Measurements from ENCODE around the gene TXNRD1.
A peak's percentile ranks its signal among the peaks of the same experiment; 100 is the strongest.
"Not testable (repeated sequence)": the region's sequence is repeated elsewhere in the genome, so short reads cannot be mapped to it uniquely, and the experiment has no call there.

TXNRD1 gene

DNA sequence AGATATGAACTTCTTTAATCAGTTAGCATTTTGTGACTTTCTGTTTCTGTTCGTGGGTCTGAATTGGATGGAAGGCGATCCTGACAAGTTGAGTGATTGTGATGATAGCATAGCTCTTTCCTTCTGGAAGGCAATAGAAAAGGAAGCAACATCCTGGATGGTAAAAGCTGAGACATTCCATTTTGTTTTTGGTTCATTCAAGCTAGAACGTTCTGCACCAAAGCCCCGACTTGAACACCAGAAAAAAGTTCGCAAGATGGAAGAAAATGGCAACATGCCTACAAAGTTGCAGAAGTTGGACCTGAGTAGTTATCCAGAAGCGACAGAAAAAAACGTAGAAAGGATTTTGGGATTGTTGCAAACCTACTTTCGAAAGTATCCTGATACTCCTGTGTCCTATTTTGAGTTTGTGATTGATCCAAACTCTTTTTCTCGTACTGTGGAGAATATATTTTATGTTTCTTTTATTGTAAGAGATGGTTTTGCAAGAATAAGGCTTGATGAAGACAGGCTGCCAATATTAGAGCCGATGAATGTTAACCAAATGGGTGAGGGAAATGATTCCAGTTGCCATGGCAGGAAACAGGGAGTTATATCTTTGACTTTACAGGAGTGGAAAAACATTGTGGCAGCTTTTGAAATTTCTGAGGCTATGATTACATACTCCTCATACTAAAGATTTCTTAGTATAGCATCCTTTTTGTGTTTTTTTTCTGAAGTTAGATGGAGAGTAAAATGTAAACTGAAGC, 88.9 kb downstream of the TXNRD1 start:
- DNase-seq (ENCODE audit: low read depth) = peak; percentile 42

DNA sequence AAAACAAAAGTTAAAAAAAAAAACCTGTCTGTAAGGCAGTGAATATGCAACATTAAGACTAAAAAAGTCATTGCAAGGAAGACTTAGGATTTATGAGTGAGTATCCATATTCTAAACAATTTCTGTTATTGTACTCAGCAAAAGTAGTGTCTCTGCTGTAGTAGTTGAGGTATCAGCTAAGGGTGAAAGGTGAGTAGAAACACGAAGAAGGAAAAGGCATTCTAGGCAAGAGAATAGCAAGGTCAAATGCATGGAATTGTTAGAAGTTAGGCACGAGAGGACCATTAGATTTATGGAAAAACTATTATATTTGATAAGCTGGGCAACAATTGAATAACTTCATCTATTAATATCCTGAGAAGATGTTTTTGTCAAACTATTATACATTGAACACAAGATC, 89.8 kb downstream of the TXNRD1 start:
- no peak for DNase-seq (ENCODE audit: low read depth)

DNA sequence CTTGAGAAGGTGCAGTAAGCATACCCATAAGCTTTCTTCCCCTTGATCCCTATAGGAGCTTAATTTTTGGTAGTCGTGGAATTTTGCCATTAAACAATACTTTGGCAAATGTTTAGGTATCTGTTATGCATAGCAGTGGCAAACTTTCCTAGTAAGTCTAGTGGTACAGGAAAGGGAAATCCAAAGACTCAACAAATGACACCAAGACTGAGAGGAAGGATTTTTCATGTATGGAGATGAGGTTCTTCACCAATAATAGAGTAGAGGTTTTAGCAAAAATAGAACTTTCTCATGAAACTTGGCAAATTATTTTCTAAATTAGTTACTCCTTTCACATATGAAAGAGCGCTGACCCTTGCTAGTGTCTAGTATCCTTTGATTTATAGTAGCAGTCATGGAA, 90.8 kb downstream of the TXNRD1 start:
- no peak for DNase-seq (ENCODE audit: low read depth)

DNA sequence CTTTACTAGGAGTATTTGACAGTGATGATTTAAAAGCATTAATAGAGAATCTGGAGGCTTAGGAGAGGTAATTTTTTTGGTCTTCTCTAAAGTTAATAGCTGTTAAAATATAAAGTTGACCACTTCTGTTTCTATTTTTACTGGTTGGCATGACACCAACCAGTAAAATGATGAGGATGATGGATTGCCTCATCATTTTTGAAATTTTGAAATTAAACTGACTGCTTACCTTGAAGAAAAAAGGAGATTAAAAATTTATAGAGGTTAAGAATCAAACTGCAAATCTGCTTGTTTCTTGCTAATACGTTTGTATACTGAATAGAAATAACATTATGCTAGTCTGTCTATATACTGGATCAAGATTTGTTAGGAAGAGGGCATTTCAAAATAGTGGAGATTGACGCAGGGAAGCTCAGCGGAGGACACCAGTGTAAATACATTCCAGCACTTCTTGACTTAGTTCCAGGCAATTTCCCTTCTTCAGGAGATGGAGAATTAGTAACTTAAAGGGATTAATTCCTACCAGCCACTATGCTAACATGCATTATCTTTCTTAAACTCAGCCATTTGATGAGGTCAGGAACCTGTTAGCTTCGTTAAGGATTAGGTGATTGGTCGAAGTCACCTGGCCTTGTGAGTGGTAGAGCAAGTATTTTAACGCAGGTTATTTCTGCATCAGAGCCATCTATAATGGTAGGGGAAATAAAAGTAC, 91.5 kb downstream of the TXNRD1 start:
- DNase-seq (ENCODE audit: low read depth) = no peak

DNA sequence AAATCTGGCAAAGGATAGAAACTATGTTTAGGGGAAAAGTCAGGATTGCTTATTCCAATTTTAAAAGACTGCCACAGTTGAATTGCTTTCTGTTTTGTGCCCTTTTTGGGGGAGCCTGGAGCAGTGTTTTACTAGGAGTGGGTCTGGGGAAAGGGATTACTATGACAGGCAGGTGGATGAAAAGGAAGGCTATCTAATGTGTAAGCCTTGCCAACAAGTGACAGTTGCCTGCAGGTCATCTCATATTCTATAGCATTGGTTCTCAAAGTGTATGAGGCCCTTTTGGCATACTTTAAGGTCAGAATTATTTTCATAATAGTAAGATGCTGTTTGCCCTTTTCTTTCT, 92.0 kb downstream of the TXNRD1 start:
- DNase-seq (ENCODE audit: low read depth) = no peak

DNA sequence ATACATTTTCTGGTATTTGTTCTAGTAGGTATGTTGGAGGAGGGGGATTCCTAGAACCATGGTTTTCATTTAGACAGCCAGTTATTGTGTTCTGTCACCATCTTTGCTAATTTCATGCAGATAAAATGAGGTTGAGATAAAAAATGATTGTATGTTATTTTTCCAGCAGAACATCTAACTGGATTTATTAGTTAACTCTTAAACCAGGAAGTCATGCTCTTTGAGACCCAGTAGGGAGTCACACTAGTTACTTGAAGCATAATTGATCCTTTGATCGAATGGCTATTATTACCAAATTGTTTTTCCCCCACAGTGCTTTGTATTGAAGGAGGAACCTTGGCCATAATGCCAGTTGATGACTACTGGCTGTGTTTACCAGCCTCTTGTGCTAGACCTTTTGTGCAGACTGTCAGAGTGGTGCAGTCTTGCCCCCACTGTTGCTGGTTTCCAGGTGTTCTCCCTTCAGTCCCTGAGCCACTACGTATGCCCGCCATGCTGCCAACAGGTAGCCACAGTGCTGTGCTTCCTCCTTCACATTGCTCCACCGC, 93.9 kb downstream of the TXNRD1 start:
- no peak for DNase-seq (ENCODE audit: low read depth)

DNA sequence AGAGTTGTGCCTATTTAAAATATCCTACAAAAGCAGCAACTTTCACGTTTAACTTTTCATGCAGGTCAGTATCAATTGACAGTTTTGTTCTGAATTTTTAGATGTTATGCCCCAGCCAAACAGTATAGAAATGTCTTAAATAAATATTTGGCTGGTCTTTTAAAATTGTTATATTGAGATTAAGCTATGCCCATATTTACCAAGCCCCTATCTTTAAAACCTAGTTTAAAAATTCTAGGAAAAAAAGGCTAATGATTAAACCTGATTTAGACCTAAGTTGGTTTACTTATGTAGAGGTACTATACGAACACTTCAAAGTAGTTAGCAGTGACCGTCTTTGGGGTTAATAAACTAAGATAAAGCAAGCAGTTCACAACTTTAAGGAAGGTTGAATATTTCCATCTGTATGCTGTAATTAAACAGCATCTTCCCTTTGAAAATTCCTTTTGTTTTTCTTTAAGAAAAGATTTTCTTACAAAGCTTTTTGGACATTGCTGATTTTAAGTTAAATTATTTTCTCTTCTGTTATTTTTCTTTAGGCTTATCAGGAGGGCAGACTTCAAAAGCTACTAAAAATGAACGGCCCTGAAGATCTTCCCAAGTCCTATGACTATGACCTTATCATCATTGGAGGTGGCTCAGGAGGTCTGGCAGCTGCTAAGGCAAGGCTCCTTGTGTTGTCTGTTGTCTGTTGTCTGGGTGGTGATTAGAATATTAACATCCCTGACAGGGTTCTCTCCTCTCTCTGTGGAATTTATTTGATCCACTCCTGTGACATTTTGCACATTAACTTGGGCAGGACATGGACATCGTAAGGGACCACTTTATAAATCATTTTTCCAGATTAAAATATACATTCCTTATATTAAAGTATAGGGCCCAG, 95.4 kb downstream of the TXNRD1 start:
- no peak for DNase-seq (ENCODE audit: low read depth)

DNA sequence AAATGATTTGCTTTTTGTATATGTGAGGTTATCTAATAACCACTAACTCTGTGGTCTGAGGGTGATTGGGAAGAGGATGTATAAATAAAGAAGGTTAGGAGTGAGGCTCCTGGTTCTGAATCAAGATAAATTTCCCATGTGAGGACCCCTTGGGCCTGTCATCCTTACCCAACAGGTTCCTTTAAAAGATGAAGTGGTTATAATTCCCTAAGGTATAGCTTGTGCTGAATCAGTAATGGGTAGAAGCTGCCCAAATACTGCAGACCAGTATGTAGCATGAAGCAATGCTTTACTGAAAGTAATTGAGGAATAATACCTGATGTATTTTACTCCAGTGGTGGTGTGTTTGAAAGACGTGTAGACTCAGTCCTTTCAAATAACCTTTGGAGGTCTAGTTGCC, 96.6 kb downstream of the TXNRD1 start:
- no peak for DNase-seq (ENCODE audit: low read depth)

DNA sequence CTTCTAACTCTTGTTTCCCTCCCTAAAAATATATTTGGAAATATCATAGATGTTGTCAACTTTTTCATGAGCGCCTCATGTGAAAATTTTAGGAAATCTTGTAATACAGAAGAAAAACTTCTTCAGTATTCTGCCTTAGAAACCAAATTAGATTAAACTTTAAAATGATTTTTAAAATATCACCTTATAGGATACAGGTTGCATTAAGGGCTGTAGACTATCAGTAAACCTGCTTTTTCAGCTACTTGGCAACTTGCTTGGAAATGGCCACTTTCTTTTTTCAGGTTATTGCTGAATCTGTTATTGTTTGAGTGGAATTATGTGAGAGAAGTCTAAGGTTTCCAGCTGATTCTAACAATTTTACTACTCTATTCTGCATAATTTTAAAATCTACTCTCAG, 97.1 kb downstream of the TXNRD1 start:
- DNase-seq (ENCODE audit: low read depth) = no peak

DNA sequence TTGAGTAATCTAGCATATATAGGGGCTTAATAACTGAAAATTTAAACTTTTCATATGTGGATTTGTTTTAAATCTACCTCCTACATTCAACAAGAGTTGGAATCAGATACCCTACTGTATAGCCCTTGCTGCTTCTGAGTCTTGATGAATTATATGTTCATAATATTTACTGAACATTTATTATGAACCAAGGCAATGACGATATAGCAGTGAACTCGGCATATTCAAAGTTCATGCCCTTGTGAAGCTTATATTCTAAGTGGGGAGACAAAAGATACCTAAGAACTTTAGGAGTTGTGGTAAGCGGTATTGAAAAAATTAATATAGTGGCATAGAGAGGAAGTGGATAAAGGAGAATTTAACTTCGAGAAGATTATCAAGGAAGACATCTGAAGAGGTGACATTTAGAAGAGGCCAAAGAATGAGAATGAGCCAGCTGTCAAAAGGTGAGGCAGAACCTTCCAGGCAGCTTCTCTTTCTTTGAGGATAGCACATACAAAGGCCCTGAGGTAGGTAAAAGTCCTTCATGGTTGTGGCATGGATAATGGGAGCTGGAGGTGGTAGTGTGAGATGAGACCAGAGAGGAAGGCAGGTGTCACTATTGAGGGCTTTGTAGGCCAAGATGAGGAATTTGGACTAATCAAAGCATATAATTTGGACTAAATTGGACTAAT, 98.1 kb downstream of the TXNRD1 start:
- no peak for DNase-seq (ENCODE audit: low read depth)

DNA sequence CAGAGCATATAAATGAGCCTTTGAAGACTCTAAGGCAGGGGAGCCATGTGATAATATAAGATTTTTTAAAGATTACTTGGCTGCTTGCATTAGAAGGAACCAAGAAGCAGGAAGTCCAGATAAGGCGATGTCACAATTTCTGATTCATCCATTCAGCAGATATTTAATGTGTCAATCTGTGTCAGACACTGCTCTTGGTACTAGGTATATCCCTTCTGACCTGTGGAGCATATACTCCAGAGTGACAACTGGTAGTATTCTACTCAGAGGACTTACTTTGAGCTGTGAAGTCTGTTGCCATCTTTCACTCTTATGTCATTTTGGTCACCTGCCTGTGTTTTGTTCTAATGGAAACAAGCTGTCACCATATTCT, 98.6 kb downstream of the TXNRD1 start:
- no peak for DNase-seq (ENCODE audit: low read depth)

DNA sequence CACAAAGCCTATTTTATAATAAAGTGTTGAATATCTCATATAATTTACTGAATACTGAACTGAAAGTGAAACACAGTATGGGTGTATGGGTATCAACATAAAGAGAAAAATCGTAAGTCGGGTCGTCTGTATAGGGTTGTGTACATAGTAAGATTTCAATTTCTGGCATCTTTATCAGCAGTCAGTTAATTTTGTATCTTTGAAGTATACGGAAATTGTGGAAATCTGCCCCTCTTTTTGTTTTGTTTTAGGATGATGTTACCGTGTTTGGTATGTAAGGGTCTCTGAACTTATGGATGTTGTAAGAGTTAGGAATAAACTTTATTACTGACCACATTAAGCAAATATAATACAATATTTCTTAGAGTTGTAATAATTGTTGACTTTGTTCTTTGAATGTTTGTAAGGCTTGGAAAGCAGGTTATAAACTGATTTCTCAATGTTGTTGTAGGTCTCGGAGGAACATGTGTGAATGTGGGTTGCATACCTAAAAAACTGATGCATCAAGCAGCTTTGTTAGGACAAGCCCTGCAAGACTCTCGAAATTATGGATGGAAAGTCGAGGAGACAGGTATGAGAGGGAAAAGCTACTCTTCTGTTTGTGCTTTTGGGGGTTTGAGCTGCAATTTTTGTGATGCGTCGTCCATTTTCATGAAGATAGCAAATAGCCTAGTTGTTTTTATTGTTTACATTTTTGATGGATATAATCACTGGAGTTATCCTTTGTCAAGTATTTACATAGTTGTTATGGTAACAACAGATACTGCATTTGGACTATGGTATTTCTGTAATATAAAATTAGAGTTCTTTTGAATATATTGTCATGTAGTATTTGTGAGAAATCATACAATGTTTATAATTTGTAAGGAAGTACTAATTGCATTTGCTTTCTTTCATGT, 100.0 kb downstream of the TXNRD1 start:
- no peak for DNase-seq (ENCODE audit: low read depth)

DNA sequence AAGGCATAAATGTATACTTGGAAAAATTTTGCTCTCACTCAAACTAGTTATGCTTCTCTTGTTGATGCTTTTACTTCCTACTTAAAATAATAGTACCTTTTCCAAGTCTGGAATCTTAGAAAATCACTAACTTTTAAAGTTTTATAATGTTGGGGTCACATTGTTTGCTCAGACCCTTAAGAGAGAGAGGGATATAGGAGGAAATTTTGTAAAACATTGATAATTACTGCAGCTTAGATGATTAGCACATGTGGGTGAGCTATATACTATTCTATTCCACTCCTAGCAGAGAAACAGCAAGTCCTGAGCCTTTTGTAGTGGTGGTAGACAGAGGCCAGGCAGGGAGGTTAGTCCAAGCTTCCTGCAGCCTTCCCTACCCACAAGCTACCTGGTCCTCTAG, 101.4 kb downstream of the TXNRD1 start:
- no peak for DNase-seq (ENCODE audit: low read depth)

DNA sequence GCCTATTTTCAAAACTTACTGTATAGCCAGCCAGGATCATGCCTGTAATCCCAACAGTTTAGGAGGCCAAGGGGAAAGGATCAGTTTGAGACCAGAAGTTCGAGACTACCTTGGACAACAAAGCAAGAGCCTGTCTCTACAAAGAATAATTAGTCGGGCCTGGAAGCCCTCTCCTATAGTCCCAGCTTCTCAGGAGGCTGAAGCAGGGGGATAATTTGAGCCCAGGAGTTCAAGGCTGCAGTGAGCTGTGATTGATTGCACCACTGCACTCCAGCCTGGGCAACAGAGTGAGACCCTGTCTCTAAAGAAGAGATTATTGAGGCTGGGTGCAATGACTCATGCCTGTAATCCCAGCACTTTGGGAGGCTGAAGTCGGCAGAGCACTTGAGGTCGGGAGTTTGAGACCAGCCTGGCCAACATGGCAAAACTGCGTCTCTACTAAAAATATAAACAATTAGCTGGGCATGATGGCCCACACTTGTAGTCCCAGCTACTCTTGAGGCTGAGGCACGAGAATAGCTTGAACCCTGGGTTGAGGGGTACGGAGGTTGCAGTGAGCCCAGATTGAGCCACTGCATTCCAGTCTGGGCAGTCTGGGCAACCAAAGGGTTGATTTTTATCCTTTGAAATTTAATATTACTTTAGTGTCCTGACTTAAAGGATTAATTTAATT, 102.1 kb downstream of the TXNRD1 start:
- no peak for DNase-seq (ENCODE audit: low read depth)

DNA sequence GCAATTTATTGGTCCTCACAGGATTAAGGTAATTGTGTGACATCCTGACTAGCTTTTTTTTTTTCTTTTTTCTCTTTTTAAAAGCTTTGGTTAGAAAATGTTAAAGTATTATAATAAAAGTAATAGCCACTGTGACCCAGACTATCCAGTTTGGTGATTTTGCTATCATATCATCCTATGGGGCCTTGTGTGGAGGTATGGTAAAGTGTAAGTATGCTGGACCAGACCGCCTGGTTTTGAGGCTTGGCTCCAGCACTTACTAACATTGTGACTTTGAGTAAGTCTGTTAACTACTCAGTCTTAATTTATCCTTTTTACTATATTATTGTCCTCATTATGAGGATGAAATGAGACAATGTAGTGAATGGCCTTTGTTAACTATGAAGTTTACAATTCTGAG, 103.4 kb downstream of the TXNRD1 start:
- DNase-seq (ENCODE audit: low read depth) = no peak

DNA sequence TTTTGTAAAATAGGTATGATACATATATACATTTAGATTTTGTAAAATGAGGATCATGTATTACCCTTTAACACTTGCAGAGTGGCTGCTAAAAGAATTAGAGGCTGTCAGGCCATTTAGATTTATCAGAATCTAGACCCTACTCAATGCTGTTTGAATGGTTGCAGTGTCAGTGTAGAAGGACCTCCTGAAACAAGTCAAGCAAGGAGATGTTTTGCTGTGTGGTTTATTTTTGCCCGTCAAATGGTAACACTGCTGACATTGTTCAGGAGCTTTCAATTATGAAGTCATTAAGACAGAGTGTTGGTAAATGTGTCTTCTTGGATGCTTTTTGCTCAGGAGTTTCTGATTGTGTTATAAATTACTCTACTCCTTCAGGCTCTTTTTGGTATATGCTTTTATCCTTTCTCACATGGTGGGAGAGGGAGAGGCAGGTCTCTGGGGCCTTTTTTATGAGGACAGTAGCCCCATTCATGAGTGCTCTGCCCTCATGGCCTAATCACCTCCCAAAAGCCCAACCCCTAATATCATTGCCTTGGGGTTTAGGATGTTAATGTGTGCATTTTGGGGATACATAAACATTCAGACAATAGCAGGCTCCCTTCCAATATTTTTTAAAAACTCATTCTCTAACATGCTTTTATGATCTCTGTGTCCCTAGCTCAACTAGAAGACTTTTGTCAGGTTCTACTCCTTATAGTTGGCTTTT, 104.5 kb downstream of the TXNRD1 start:
- no peak for DNase-seq (ENCODE audit: low read depth)

DNA sequence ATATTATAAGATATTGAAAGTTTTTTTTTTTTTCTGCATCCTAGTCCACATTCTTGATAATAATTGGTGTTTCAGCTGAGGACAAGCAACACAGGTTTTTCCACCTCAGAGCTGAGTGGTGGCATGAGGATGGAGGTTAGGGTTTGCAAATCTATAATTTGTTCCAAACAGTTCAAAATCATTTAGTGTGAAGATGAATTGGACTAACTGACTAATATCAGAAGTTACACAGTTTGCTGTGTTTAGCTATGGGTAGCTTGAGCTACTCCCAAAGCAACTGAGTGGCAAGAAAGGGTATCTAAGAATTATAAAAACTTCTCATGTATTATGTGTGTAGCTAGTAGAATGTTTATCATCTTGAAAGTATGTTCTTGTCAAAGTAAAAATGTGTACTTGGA, 105.0 kb downstream of the TXNRD1 start:
- DNase-seq (ENCODE audit: low read depth) = no peak

DNA sequence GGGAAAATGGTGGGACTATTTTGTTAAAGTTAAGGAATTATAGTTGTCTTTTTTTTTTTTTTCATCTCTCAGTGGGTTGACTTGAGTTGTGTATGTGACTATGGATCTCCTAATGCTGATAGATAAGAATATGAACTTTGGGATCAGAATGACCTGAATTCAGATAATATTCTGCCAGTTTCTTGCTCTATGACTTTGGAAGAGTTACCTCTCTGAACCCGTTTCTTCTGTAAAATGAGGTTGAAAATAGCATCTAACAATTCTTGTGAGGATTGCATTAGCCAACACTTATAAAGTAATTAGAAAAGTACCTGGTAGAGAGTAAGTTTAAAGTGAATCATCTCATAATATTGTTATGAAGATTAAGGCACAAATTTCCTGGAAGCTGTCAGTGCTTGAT, 106.4 kb downstream of the TXNRD1 start:
- DNase-seq (ENCODE audit: low read depth) = no peak

DNA sequence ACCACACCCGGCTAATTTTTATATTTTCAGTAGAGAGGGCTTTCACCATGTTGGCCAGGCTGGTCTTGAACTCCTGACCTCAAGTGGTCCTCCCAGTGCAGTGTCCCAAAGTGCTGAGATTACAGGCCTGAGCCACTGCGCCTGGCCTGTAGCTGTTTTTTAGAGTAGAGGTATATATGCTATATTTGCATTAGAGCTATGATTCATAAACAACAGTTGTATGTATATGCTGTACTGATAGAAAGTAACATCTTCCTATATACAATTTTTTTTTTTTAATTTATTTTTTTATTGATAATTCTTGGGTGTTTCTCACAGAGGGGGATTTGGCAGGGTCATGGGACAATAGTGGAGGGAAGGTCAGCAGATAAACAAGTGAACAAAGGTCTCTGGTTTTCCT, 107.0 kb downstream of the TXNRD1 start:
- DNase-seq (ENCODE audit: low read depth) = not testable (repeated sequence)

DNA sequence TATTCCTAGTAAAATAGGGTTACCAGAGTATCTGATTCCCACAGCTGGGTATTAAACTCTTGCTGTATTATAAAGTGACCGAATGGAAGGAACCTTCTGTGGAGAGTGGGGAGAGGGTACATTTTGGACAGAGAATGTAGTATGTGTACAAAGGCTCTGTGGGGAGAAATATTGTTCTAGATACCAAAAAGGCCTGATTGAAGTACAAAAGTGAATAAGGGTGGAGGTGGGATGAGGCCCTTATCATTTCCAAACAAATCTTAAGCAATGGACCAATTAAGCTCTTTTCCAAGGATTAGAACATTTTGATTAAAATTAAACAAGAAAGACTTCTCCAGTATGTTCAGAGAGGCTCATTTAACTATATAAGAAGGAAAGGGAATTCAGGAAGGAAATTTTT, 108.3 kb downstream of the TXNRD1 start:
- DNase-seq (ENCODE audit: low read depth) = no peak
